ENCODE data around the gene NOTUM. TPM values are rescaled to one million over a fixed set of nuclear protein-coding genes. Genes with fewer than 3 reads are reported as not detected.

The NOTUM gene
- total RNA-seq (under 1 TPM in 3 of 7 donors, not detected in 4; 0.20 to 0.36 (median 0.24) TPM), polyA plus RNA-seq (under 1 TPM in 1 of 2 donors, not detected in 1; 0.05 TPM)
- long read RNA-seq, donor 1, result 0 reads
- long read RNA-seq, donor 2, partial matches to known transcripts, result 0 of 1 reads
- long read RNA-seq, donor 2, other reads (novel, unspliced or antisense), result 0 of 1 reads
- long read RNA-seq, donor 3, result 0 reads

- peak in 2 of 5 donors; percentile 27 to 56 for DNase-seq
- H3K4me1 ChIP-seq (ENCODE audit: insufficient read depth), result no peaks in the 10 kb centered on the region
- 1 to 2% (median 2%) methylated on average over 21 to 63 of the region's 65 CpGs for WGBS, 3 donors
- no peaks in the 10 kb centered on the region for H3K36me3 ChIP-seq
- H3K9me3 ChIP-seq, result no peaks in the 10 kb centered on the region
- H3K27me3 ChIP-seq, result peaks cover 5% of the 10 kb centered on the region
- intact Hi-C loops (cut with DNase I), result loop anchor here in 3 of 4 donors (5.0 kb wide), 3 partner anchors 41 to 191 kb away; no protein-coding TSS in a partner anchor
- H3K4me3 ChIP-seq, result no peak within 1 kb of the TSS
- TF ChIP-seq, protein P1, sequence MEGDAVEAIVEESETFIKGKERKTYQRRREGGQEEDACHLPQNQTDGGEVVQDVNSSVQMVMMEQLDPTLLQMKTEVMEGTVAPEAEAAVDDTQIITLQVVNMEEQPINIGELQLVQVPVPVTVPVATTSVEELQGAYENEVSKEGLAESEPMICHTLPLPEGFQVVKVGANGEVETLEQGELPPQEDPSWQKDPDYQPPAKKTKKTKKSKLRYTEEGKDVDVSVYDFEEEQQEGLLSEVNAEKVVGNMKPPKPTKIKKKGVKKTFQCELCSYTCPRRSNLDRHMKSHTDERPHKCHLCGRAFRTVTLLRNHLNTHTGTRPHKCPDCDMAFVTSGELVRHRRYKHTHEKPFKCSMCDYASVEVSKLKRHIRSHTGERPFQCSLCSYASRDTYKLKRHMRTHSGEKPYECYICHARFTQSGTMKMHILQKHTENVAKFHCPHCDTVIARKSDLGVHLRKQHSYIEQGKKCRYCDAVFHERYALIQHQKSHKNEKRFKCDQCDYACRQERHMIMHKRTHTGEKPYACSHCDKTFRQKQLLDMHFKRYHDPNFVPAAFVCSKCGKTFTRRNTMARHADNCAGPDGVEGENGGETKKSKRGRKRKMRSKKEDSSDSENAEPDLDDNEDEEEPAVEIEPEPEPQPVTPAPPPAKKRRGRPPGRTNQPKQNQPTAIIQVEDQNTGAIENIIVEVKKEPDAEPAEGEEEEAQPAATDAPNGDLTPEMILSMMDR (IDR thresholded peaks at IDR 0.05), result no peak
- TF ChIP-seq EP300 (IDR thresholded peaks at IDR 0.05) (no peak), POLR2A (IDR thresholded peaks at IDR 0.05) (no peak)
- H3K27ac ChIP-seq, result no peak within 1 kb of the TSS
These were observed at the start of gene NOTUM for GRCh38 chr17:81961087-81961511. NOTUM (minus strand) TSS chr17:81961187; CDS start chr17:81960909, 278 bp downstream.

DNA sequence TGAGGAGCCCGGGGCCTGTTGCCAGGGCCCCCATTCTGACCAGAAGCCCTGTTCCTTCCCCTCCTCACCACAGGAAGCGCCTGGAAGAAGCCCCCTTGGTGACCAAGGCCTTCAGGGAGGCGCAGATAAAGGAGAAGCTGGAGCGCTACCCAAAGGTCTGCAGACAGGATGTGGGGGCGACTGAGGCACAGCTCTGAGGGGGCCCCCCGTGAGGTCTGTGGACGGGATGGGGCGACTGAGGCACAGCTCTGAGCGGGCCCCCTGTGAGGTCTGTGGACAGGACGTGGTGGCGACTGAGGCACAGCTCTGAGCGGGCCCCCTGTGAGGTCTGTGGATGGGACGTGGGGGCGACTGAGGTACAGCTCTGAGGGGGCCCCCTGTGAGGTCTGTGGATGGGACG lies 48.4 kb upstream of the NOTUM start:
- Histone ChIP-seq H3K27me3 (no peaks in the 10 kb centered on the region), H3K36me3 (no peaks in the 10 kb centered on the region), H3K27ac (no peak overlapping the region), H3K4me3 (no peak overlapping the region), H3K4me1 (ENCODE audit: insufficient read depth) (no peaks in the 10 kb centered on the region), H3K9me3 (no peaks in the 10 kb centered on the region)
- WGBS, 3 donors, result 88 to 91% (median 91%) methylated on average over 15 of the region's 15 CpGs
- no peak for DNase-seq
- intact Hi-C loops (cut with DNase I), result no loop called here
- TF ChIP-seq POLR2A (IDR thresholded peaks at IDR 0.05) (no peak), EP300 (IDR thresholded peaks at IDR 0.05) (no peak)
- TF ChIP-seq, protein P1 (IDR thresholded peaks at IDR 0.05), result no peak

- Histone ChIP-seq H3K36me3 (no peaks in the 10 kb centered on the region), H3K27ac (no peak overlapping the region), H3K4me1 (ENCODE audit: insufficient read depth) (peaks cover 1% of the 10 kb centered on the region), H3K4me3 (no peak overlapping the region), H3K9me3 (no peaks in the 10 kb centered on the region), H3K27me3 (no peaks in the 10 kb centered on the region)
- WGBS, 3 donors, result 90 to 96% (median 91%) methylated on average over 27 to 28 of the region's 28 CpGs
- intact Hi-C loops (cut with DNase I), result no loop called here
- DNase-seq, result no peak
- no peak for TF ChIP-seq POLR2A (IDR thresholded peaks at IDR 0.05)
- TF ChIP-seq, protein P1 (IDR thresholded peaks at IDR 0.05), result no peak
- TF ChIP-seq EP300 (IDR thresholded peaks at IDR 0.05), result no peak
These were observed 48.0 kb upstream of the NOTUM start for GRCh38 chr17:82008941-82009405.

GRCh38 chr17:82008258-82008940 lies 47.4 kb upstream of the NOTUM start:
- TF ChIP-seq POLR2A (IDR thresholded peaks at IDR 0.05) (no peak), EP300 (IDR thresholded peaks at IDR 0.05) (no peak)
- TF ChIP-seq, protein P1 (IDR thresholded peaks at IDR 0.05), result no peak
- DNase-seq, result no peak
- 89 to 92% (median 91%) methylated on average over 25 to 26 of the region's 26 CpGs for WGBS, 3 donors
- H3K9me3 ChIP-seq, result no peaks in the 10 kb centered on the region
- intact Hi-C loops (cut with DNase I), result no loop called here
- no peaks in the 10 kb centered on the region for H3K36me3 ChIP-seq
- no peak overlapping the region for H3K4me3 ChIP-seq
- peaks cover 4% of the 10 kb centered on the region for H3K4me1 ChIP-seq (ENCODE audit: insufficient read depth)
- no peak overlapping the region for H3K27ac ChIP-seq
- H3K27me3 ChIP-seq, result no peaks in the 10 kb centered on the region

Measured in ovary (tissue), 10 donors.